ENCODE data around the gene CYP1B1. TPM values are rescaled to one million over a fixed set of nuclear protein-coding genes. Genes with fewer than 3 reads are reported as not detected.
"Not testable (repeated sequence)": the region's sequence is repeated elsewhere in the genome, so short reads cannot be mapped to it uniquely, and the experiment has no call there.

Gene CYP1B1
- total RNA-seq, 6 experiments from 2014 or later, result 3.8 to 7.1 (median 6.4) TPM

- Histone ChIP-seq H3K27me3 (no peaks in the 10 kb centered on the region), H3K4me1 (peaks cover 0 to 13% (median under 1%) of the 10 kb centered on the region in 4 donors), H3K9me3 (no peaks in the 10 kb centered on the region), H3K27ac (no peak overlapping the region), H3K36me3 (no peaks in the 10 kb centered on the region), H3K4me3 (no peak overlapping the region)
- no peak for ATAC-seq
- TF ChIP-seq POLR2A (IDR thresholded peaks at IDR 0.05), result no peak
- TF ChIP-seq CTCF (IDR thresholded peaks at IDR 0.05), result no peak
- intact Hi-C loops (cut with DNase I), result no loop called here
- WGBS (ENCODE audit: insufficient coverage, low coverage, low lambda C conversion rate, missing lambda C conversion rate), result 100% methylated on average over 1 of the region's 1 CpG
- DNase-seq, result no peak
Observed at GRCh38 chr2:38093527-38094165, 17.7 kb upstream of the CYP1B1 start.

GRCh38 chr2:38092196-38092902, 16.4 kb upstream of the CYP1B1 start:
- 46% methylated on average over 8 of the region's 11 CpGs for WGBS (ENCODE audit: insufficient coverage, low coverage, low lambda C conversion rate, missing lambda C conversion rate)
- Histone ChIP-seq H3K9me3 (no peaks in the 10 kb centered on the region), H3K36me3 (no peaks in the 10 kb centered on the region), H3K4me3 (no peak overlapping the region), H3K27ac (peak overlapping the region; percentile 32 to 51 (median 36)), H3K4me1 (peaks cover 0 to 6% (median 0%) of the 10 kb centered on the region in 4 donors), H3K27me3 (no peaks in the 10 kb centered on the region)
- DNase-seq, result peak in 1 of 3 donors; percentile 42
- TF ChIP-seq POLR2A (IDR thresholded peaks at IDR 0.05) (no peak), CTCF (IDR thresholded peaks at IDR 0.05) (no peak)
- intact Hi-C loops (cut with DNase I), result no loop called here
- ATAC-seq, result peak in 3 of 4 donors; percentile 79 to 96 (median 82)

GRCh38 chr2:38091760-38092159, 15.8 kb upstream of the CYP1B1 start:
- TF ChIP-seq CTCF (IDR thresholded peaks at IDR 0.05) (no peak), POLR2A (IDR thresholded peaks at IDR 0.05) (no peak)
- ATAC-seq (no peak), DNase-seq (no peak)
- peaks cover 0 to 6% (median 0%) of the 10 kb centered on the region in 4 donors for H3K4me1 ChIP-seq
- no peaks in the 10 kb centered on the region for H3K36me3 ChIP-seq
- intact Hi-C loops (cut with DNase I), result no loop called here
- H3K27me3 ChIP-seq, result no peaks in the 10 kb centered on the region
- no peaks in the 10 kb centered on the region for H3K9me3 ChIP-seq
- H3K4me3 ChIP-seq, result no peak overlapping the region
- WGBS (ENCODE audit: insufficient coverage, low coverage, low lambda C conversion rate, missing lambda C conversion rate), result 93% methylated on average over 5 of the region's 5 CpGs
- peak overlapping the region in 2 of 3 donors; percentile 31 to 32 for H3K27ac ChIP-seq

- intact Hi-C loops (cut with DNase I), result no loop called here
- TF ChIP-seq POLR2A (IDR thresholded peaks at IDR 0.05) (no peak), CTCF (IDR thresholded peaks at IDR 0.05) (no peak)
Observed at GRCh38 chr2:38090928-38091327, 15.0 kb upstream of the CYP1B1 start.

GRCh38 chr2:38090212-38090611, 14.3 kb upstream of the CYP1B1 start:
- WGBS (ENCODE audit: insufficient coverage, low coverage, low lambda C conversion rate, missing lambda C conversion rate), result 92% methylated on average over 2 of the region's 6 CpGs
- DNase-seq; ATAC-seq; H3K27ac ChIP-seq; H3K36me3 ChIP-seq; H3K9me3 ChIP-seq; H3K4me3 ChIP-seq; intact Hi-C loops (cut with DNase I); H3K27me3 ChIP-seq; H3K4me1 ChIP-seq: not testable (repeated sequence)

More at GRCh38 chr2:38090928-38091327, 15.0 kb upstream of the CYP1B1 start:
- Histone ChIP-seq H3K4me3 (no peak overlapping the region), H3K9me3 (no peaks in the 10 kb centered on the region), H3K27ac (no peak overlapping the region), H3K27me3 (no peaks in the 10 kb centered on the region), H3K36me3 (no peaks in the 10 kb centered on the region), H3K4me1 (peaks cover 0 to 6% (median 0%) of the 10 kb centered on the region in 4 donors)
- DNase-seq (no peak), ATAC-seq (no peak)
- WGBS (ENCODE audit: insufficient coverage, low coverage, low lambda C conversion rate, missing lambda C conversion rate), result 71% methylated on average over 5 of the region's 5 CpGs

GRCh38 chr2:38085998-38086698, 10.2 kb upstream of the CYP1B1 start:
- H3K27ac ChIP-seq; H3K27me3 ChIP-seq; H3K4me3 ChIP-seq; H3K9me3 ChIP-seq; intact Hi-C loops (cut with DNase I); H3K36me3 ChIP-seq; H3K4me1 ChIP-seq; DNase-seq; ATAC-seq: not testable (repeated sequence)
- WGBS (ENCODE audit: insufficient coverage, low coverage, low lambda C conversion rate, missing lambda C conversion rate), result 82% methylated on average over 8 of the region's 10 CpGs

GRCh38 chr2:38084556-38084955, 8.6 kb upstream of the CYP1B1 start:
- H3K4me1 ChIP-seq; ATAC-seq; H3K27me3 ChIP-seq; intact Hi-C loops (cut with DNase I); H3K9me3 ChIP-seq; DNase-seq; H3K36me3 ChIP-seq; H3K27ac ChIP-seq; H3K4me3 ChIP-seq: not testable (repeated sequence)
- 83% methylated on average over 8 of the region's 8 CpGs for WGBS (ENCODE audit: insufficient coverage, low coverage, low lambda C conversion rate, missing lambda C conversion rate)
